ENCODE measurements around the gene TWIST1. TPM values are rescaled to one million over a fixed set of nuclear protein-coding genes. Genes with fewer than 3 reads are reported as not detected.

The TWIST1 gene
- total and polyA plus RNA-seq, 2 experiments from 2014 or later, result 0.24 TPM

DNA sequence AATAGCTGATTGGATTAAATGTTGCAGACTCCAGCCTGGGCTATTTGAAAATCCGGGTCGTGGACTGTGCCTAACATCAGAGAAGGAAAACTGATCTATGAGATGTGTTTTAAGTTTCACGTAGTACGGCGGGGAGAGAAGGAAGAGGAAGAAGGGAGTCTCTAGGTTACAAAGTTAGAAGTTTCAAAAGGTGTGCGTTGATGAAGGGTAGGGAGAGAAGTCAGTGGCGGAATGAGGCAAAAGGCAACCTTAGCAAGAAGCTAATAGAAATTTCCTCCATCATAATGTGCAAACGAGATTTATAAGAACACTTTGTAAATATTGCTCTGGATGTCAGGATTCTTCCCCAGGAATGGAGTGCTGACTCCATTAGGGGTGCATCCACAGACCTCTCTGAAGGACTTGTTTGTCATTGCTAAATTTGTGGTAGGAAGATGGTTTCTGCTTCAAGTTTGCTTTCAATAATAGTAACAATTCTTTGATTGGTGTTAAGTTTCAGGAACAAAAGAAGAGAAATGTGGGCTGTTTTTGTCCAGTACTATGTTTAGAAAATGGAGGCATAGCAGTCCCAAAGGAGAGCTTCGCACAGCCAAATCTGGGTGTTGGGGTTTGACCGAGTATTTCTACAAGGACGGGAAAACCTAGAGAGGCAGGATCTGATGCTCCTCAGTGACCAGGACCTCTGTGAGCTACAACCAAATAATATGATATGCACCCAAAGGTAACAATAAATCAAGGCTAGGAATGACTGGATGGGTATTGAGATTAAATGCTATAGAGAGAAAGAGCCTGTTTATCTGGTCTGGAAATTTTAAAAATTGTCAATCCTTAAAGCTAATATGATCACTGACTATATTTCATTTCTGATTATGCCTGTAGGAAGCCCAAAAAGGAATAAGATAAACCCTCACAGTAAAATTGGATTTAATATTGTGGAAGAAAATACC is 8.2 kb downstream of the TWIST1 start:
- H3F3A ChIP-seq (replicated peaks; ENCODE audit: low read depth), result peaks cover 36% of the 10 kb centered on the region
- H3K36me3 ChIP-seq (ENCODE audit: insufficient read depth), result no peaks in the 10 kb centered on the region
- ATAC-seq (no peak), DNase-seq (ENCODE audit: low spot score) (no peak)
- H3K4me2 ChIP-seq, result peak overlapping the region; percentile 86
- peaks cover 22% of the 10 kb centered on the region for H4K20me1 ChIP-seq (replicated peaks; ENCODE audit: insufficient read depth)
- H3K27ac ChIP-seq (ENCODE audit: low read depth), result no peak overlapping the region
- H3K4me3 Mint-ChIP-seq, result peak overlapping the region; percentile 79
- no peaks in the 10 kb centered on the region for H3K36me3 Mint-ChIP-seq (ENCODE audit: low read depth)
- H3K79me2 ChIP-seq (replicated peaks; ENCODE audit: insufficient read depth), result no peaks in the 10 kb centered on the region
- no peaks in the 10 kb centered on the region for H3K9me2 ChIP-seq (ENCODE audit: insufficient read depth)
- peaks cover 100% of the 10 kb centered on the region for H3K27me3 ChIP-seq (ENCODE audit: insufficient read depth)
- H3K4me1 ChIP-seq (ENCODE audit: insufficient read depth), result peaks cover 72% of the 10 kb centered on the region
- H3K27me3 Mint-ChIP-seq (ENCODE audit: insufficient read depth, low read depth, poor library complexity), result peaks cover 100% of the 10 kb centered on the region
- H3K4me1 Mint-ChIP-seq, result peaks cover 64% of the 10 kb centered on the region
- H2AFZ ChIP-seq, result no peak overlapping the region
- peak overlapping the region; percentile 56 for H3K4me3 ChIP-seq
- TF ChIP-seq POLR2AphosphoS5 (IDR thresholded peaks at IDR 0.05; ENCODE audit: low read depth) (no peak), EZH2phosphoT487 (IDR thresholded peaks at IDR 0.05; ENCODE audit: unreplicated experiment) (no peak), NANOG (IDR thresholded peaks at IDR 0.05; ENCODE audit: borderline replicate concordance) (no peak), EZH2 (IDR thresholded peaks at IDR 0.05; ENCODE audit: low read depth, unreplicated experiment) (peak; percentile 59), CREB1 (CRISPR knock-in tag; IDR thresholded peaks at IDR 0.05; ENCODE audit: low read depth) (no peak), STAT1 (IDR thresholded peaks at IDR 0.05; ENCODE audit: unreplicated experiment) (no peak)
- TF ChIP-seq, protein P1, sequence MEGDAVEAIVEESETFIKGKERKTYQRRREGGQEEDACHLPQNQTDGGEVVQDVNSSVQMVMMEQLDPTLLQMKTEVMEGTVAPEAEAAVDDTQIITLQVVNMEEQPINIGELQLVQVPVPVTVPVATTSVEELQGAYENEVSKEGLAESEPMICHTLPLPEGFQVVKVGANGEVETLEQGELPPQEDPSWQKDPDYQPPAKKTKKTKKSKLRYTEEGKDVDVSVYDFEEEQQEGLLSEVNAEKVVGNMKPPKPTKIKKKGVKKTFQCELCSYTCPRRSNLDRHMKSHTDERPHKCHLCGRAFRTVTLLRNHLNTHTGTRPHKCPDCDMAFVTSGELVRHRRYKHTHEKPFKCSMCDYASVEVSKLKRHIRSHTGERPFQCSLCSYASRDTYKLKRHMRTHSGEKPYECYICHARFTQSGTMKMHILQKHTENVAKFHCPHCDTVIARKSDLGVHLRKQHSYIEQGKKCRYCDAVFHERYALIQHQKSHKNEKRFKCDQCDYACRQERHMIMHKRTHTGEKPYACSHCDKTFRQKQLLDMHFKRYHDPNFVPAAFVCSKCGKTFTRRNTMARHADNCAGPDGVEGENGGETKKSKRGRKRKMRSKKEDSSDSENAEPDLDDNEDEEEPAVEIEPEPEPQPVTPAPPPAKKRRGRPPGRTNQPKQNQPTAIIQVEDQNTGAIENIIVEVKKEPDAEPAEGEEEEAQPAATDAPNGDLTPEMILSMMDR (conservative IDR thresholded peaks at IDR 0.05; ENCODE audit: low read depth in 2 of 2), result no peak
- TF ChIP-seq, protein P2, sequence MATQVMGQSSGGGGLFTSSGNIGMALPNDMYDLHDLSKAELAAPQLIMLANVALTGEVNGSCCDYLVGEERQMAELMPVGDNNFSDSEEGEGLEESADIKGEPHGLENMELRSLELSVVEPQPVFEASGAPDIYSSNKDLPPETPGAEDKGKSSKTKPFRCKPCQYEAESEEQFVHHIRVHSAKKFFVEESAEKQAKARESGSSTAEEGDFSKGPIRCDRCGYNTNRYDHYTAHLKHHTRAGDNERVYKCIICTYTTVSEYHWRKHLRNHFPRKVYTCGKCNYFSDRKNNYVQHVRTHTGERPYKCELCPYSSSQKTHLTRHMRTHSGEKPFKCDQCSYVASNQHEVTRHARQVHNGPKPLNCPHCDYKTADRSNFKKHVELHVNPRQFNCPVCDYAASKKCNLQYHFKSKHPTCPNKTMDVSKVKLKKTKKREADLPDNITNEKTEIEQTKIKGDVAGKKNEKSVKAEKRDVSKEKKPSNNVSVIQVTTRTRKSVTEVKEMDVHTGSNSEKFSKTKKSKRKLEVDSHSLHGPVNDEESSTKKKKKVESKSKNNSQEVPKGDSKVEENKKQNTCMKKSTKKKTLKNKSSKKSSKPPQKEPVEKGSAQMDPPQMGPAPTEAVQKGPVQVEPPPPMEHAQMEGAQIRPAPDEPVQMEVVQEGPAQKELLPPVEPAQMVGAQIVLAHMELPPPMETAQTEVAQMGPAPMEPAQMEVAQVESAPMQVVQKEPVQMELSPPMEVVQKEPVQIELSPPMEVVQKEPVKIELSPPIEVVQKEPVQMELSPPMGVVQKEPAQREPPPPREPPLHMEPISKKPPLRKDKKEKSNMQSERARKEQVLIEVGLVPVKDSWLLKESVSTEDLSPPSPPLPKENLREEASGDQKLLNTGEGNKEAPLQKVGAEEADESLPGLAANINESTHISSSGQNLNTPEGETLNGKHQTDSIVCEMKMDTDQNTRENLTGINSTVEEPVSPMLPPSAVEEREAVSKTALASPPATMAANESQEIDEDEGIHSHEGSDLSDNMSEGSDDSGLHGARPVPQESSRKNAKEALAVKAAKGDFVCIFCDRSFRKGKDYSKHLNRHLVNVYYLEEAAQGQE (IDR thresholded peaks at IDR 0.05; ENCODE audit: unreplicated experiment), result no peak
- no peak overlapping the region for H3K27ac Mint-ChIP-seq
- H3K9me3 Mint-ChIP-seq, result no peaks in the 10 kb centered on the region; the same call in 2 of the 3 replicates

Measured in GM23338 (cell line).